Neural cell (in vitro differentiated cells): ENCODE results near the gene MRPS34. TPM values are rescaled to one million over a fixed set of nuclear protein-coding genes. Genes with fewer than 3 reads are reported as not detected.

Experiments
- H2AFZ ChIP-seq: fragments of 200-600, 300-800 bp; sonication (generic), shearing (Covaris generic); 2 replicates; pipeline ENCODE4 v1.6.0; 2014; ENCODE audit warnings: low read depth, mild to moderate bottlenecking, antibody characterized with exemption, low read length, moderate library complexity
- H3F3A ChIP-seq: fragments of 200-600 bp; shearing (Covaris generic); 2 replicates; pipeline ENCODE4 v1.6.1; 2016; ENCODE audit warnings: mild to moderate bottlenecking, moderate library complexity, mixed read lengths, antibody characterized with exemption, low read length; ENCODE audit not compliant: insufficient read depth, poor library complexity, severe bottlenecking
- H3K27ac ChIP-seq: fragments of 200-600, 300-800 bp; sonication (generic), shearing (Covaris generic); 2 replicates; pipeline ENCODE4 v1.5.1; 2014; ENCODE audit warnings: mild to moderate bottlenecking, low read length, moderate library complexity
- H3K27me3 ChIP-seq: fragments of 300-800, 200-600 bp; sonication (generic), shearing (Covaris generic); 2 replicates; pipeline ENCODE4 v1.6.0; 2014; ENCODE audit warnings: mild to moderate bottlenecking, low read depth, low read length, moderate library complexity; ENCODE audit not compliant: insufficient read depth
- H3K36me3 ChIP-seq: fragments of 300-800, 200-600 bp; sonication (generic), shearing (Covaris generic); 2 replicates; pipeline ENCODE4 v1.5.1; 2014; ENCODE audit warnings: mild to moderate bottlenecking, antibody characterized with exemption, low read length, moderate library complexity; ENCODE audit not compliant: insufficient read depth
- H3K4me2 ChIP-seq: fragments of 300-800, 200-600 bp; sonication (generic), shearing (Covaris generic); 2 replicates; pipeline ENCODE4 v1.6.0; 2014; ENCODE audit warnings: mild to moderate bottlenecking, low read length
- H3K4me3 ChIP-seq: fragments of 300-800, 200-600 bp; sonication (generic), shearing (Covaris generic); 2 replicates; pipeline ENCODE4 v1.5.1; 2014; ENCODE audit warnings: mild to moderate bottlenecking, low read length, moderate library complexity
- H3K79me2 ChIP-seq: fragments of 200-600 bp; shearing (Covaris generic); replicated peaks from 2 replicates; pipeline ENCODE4 v1.6.0; 2014; ENCODE audit warnings: mild to moderate bottlenecking, low read length, moderate library complexity; ENCODE audit not compliant: insufficient read depth
- H3K9ac ChIP-seq: fragments of 300-800, 200-600 bp; sonication (generic), shearing (Covaris generic); 2 replicates; pipeline ENCODE4 v1.6.1; 2016; ENCODE audit warnings: mild to moderate bottlenecking, low read length, mixed read lengths
- H3K9me2 ChIP-seq: fragments of 200-600 bp; shearing (Covaris generic); 2 replicates; pipeline ENCODE4 v1.6.1; 2016; ENCODE audit warnings: mild to moderate bottlenecking, low read length, mixed read lengths; ENCODE audit not compliant: insufficient read depth
- H3K9me3 ChIP-seq: fragments of 200-600, 300-800 bp; sonication (generic), shearing (Covaris generic); 2 replicates; pipeline ENCODE4 v1.6.1; 2016; ENCODE audit warnings: mild to moderate bottlenecking, mixed run types, low read length, moderate library complexity, mixed read lengths
- H4K20me1 ChIP-seq: fragments of 200-600 bp; shearing (Covaris generic); 2 replicates; pipeline ENCODE4 v1.6.1; 2016; ENCODE audit warnings: mild to moderate bottlenecking, mixed run types; ENCODE audit not compliant: insufficient read depth
- EZH2 ChIP-seq: fragments of 200-600, 300-800 bp; shearing (Covaris generic), sonication (generic); IDR thresholded peaks from 2 replicates; pipeline ENCODE4 v1.6.1; 2014; ENCODE audit warnings: antibody characterized with exemption, low read length, borderline replicate concordance, mild to moderate bottlenecking; ENCODE audit not compliant: insufficient read depth, poor library complexity, severe bottlenecking
- MXI1 ChIP-seq: fragments of 450-650 bp; conservative IDR thresholded peaks from 2 replicates; pipeline ENCODE4 v1.6.1; 2014; ENCODE audit warnings: antibody characterized with exemption, mild to moderate bottlenecking; ENCODE audit not compliant: poor library complexity, severe bottlenecking
- POLR2AphosphoS5 ChIP-seq: IDR thresholded peaks from 2 replicates; pipeline ENCODE4 v1.6.1; 2012
- RAD21 ChIP-seq: fragments of 450-650 bp; conservative IDR thresholded peaks from 2 replicates; pipeline ENCODE4 v1.6.1; 2014; ENCODE audit warnings: antibody characterized with exemption, mild to moderate bottlenecking, moderate library complexity
- SMC3 ChIP-seq: fragments of 450-650 bp; conservative IDR thresholded peaks from 2 replicates; pipeline ENCODE4 v1.6.1; 2014; ENCODE audit warnings: antibody characterized with exemption, mild to moderate bottlenecking, moderate library complexity; ENCODE audit not compliant: poor library complexity
- TAF1 ChIP-seq: IDR thresholded peaks from 2 replicates; pipeline ENCODE4 v1.6.1; 2012; ENCODE audit warnings: low read depth
- polyA plus RNA-seq: library from polyadenylated mRNA; depleted of rRNA; stranded (reverse); fragments of >200 nt; gene quantifications from 2 replicates; pipeline ENCODE4 v1.2.3, GENCODE V29; 2014
- TF ChIP-seq, protein P1 (sequence below): fragments of 450-650 bp; IDR thresholded peaks from 2 replicates; pipeline ENCODE4 v1.5.1; 2014; ENCODE audit warnings: antibody characterized with exemption, mild to moderate bottlenecking, moderate library complexity; ENCODE audit not compliant: poor library complexity, severe bottlenecking
- TF ChIP-seq, protein P2 (sequence below): IDR thresholded peaks from 2 replicates; pipeline ENCODE4 v1.6.1; 2012; ENCODE audit warnings: borderline replicate concordance

The MRPS34 gene
- polyA plus RNA-seq, 1 donor from 2014 or later = 113 TPM

DNA sequence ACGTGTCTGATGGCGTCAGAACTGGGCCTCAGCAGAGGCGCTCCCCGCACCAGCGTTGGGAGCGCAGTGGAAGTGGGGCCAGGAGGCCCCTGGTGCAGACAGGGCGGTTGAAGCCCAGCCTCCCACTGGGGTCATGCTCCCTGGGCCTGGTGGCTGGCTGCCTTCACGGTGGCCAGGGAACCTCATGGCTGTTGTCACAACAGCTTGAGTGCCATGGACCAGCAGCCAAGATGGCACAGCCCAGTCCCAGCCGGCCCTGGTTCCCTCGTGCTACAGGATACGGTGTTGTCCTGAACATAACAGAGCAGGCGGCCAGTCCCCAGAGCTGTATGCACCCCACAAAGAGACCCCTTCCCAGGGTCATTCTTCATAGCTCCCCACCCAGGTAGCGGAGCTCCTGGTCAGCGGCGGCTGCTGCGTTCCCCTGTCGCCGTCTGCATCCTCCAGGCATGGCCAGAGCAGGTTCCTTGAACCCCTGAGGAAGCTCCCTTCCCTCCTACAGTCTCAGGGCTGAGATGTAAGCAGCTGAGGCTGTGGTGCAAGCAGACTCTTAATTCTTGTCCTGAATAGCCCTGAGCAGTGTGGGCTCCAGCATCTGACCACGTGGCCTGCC lies 31.3 kb downstream of the MRPS34 start:
- TF ChIP-seq RAD21 = no peak
- no peak for TF ChIP-seq POLR2AphosphoS5
- TF ChIP-seq, protein P1, sequence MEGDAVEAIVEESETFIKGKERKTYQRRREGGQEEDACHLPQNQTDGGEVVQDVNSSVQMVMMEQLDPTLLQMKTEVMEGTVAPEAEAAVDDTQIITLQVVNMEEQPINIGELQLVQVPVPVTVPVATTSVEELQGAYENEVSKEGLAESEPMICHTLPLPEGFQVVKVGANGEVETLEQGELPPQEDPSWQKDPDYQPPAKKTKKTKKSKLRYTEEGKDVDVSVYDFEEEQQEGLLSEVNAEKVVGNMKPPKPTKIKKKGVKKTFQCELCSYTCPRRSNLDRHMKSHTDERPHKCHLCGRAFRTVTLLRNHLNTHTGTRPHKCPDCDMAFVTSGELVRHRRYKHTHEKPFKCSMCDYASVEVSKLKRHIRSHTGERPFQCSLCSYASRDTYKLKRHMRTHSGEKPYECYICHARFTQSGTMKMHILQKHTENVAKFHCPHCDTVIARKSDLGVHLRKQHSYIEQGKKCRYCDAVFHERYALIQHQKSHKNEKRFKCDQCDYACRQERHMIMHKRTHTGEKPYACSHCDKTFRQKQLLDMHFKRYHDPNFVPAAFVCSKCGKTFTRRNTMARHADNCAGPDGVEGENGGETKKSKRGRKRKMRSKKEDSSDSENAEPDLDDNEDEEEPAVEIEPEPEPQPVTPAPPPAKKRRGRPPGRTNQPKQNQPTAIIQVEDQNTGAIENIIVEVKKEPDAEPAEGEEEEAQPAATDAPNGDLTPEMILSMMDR = no peak
- H3K79me2 ChIP-seq = no peaks in the 10 kb centered on the region
- H3K4me3 ChIP-seq = no peak overlapping the region
- H2AFZ ChIP-seq = no peak overlapping the region
- no peak overlapping the region for H3K9ac ChIP-seq
- no peaks in the 10 kb centered on the region for H3K9me3 ChIP-seq
- H3F3A ChIP-seq = no peaks in the 10 kb centered on the region
- no peak overlapping the region for H3K27ac ChIP-seq
- no peak overlapping the region for H3K4me2 ChIP-seq
- no peaks in the 10 kb centered on the region for H3K9me2 ChIP-seq
- H4K20me1 ChIP-seq = no peaks in the 10 kb centered on the region
- no peaks in the 10 kb centered on the region for H3K36me3 ChIP-seq
- H3K27me3 ChIP-seq = no peaks in the 10 kb centered on the region

DNA sequence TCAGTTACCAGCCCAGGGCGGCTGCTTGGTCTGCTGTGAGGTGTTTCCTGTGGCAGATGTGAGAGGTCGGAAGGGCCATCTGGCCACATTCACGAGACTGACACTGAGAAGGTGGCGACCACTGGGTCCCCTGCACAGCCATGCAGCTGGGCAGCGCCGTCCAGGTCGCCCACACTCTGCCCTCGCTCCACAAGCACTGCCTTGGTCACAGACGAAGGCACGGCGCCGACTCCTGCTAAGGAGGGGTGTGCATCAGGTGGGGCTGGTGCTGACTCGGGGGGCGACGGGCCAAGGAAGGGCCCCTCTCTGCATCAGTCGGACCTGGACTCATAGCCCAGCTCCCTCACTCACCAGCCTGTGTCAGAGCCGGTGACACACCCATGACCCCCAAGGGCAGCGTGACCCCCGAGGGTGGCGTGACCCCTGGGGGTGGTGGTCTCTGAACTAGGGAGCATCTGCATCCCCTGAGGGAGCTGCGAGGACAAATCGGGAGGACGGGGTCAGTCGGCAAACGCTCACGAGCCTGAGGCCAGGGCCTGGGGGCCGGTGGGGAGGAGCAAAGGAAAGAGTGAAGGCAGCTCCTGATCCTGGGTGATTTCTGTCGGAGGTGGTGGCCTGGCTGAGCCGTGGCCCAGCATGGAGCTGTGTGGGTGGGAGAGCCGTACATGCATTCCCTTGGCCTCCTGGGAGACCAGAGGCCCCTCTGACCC lies 32.0 kb downstream of the MRPS34 start:
- H4K20me1 ChIP-seq = no peaks in the 10 kb centered on the region
- no peak overlapping the region for H3K9ac ChIP-seq
- no peak overlapping the region for H3K27ac ChIP-seq
- no peaks in the 10 kb centered on the region for H3K9me2 ChIP-seq
- H3K36me3 ChIP-seq = no peaks in the 10 kb centered on the region
- no peaks in the 10 kb centered on the region for H3K79me2 ChIP-seq
- H2AFZ ChIP-seq = no peak overlapping the region
- no peak overlapping the region for H3K4me2 ChIP-seq
- H3F3A ChIP-seq = no peaks in the 10 kb centered on the region
- no peak overlapping the region for H3K4me3 ChIP-seq
- no peaks in the 10 kb centered on the region for H3K9me3 ChIP-seq
- TF ChIP-seq POLR2AphosphoS5 (no peak), MXI1 (no peak)
- TF ChIP-seq, protein P2, sequence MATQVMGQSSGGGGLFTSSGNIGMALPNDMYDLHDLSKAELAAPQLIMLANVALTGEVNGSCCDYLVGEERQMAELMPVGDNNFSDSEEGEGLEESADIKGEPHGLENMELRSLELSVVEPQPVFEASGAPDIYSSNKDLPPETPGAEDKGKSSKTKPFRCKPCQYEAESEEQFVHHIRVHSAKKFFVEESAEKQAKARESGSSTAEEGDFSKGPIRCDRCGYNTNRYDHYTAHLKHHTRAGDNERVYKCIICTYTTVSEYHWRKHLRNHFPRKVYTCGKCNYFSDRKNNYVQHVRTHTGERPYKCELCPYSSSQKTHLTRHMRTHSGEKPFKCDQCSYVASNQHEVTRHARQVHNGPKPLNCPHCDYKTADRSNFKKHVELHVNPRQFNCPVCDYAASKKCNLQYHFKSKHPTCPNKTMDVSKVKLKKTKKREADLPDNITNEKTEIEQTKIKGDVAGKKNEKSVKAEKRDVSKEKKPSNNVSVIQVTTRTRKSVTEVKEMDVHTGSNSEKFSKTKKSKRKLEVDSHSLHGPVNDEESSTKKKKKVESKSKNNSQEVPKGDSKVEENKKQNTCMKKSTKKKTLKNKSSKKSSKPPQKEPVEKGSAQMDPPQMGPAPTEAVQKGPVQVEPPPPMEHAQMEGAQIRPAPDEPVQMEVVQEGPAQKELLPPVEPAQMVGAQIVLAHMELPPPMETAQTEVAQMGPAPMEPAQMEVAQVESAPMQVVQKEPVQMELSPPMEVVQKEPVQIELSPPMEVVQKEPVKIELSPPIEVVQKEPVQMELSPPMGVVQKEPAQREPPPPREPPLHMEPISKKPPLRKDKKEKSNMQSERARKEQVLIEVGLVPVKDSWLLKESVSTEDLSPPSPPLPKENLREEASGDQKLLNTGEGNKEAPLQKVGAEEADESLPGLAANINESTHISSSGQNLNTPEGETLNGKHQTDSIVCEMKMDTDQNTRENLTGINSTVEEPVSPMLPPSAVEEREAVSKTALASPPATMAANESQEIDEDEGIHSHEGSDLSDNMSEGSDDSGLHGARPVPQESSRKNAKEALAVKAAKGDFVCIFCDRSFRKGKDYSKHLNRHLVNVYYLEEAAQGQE = no peak
- H3K27me3 ChIP-seq = no peaks in the 10 kb centered on the region

DNA sequence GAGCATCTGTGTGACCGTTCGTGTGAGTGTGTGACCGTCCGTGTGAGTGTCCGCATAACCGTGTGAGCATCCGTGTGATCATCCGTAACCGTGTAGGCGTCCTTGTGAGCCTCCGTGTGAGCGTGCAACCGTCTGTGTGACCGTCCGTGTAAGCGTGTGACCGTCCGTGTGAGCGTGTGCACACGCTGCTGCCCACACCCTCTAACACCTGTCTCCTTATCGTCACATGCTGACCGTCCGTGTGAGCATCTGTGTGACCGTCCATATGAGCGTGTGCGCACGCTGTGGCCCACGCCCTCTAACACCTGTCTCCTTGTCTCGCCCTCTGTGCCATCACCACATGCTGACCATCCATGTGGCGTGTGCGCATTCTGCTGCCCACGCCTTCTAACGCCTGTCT lies 32.7 kb downstream of the MRPS34 start:
- Histone ChIP-seq H3K27ac (no peak overlapping the region), H3K9ac (no peak overlapping the region), H3F3A (no peaks in the 10 kb centered on the region), H2AFZ (no peak overlapping the region), H3K4me2 (no peak overlapping the region), H3K4me3 (no peak overlapping the region), H4K20me1 (no peaks in the 10 kb centered on the region), H3K79me2 (no peaks in the 10 kb centered on the region), H3K9me2 (no peaks in the 10 kb centered on the region), H3K36me3 (no peaks in the 10 kb centered on the region), H3K9me3 (no peaks in the 10 kb centered on the region), H3K27me3 (no peaks in the 10 kb centered on the region)
- TF ChIP-seq EZH2 (no peak), MXI1 (no peak), TAF1 (no peak), POLR2AphosphoS5 (no peak), SMC3 (no peak)
- TF ChIP-seq, protein P1 = no peak
- TF ChIP-seq, protein P2 = no peak
